Nucleus accumbens (tissue), 56 donors: ENCODE results near the gene GIPC2.
A peak's percentile ranks its signal among the peaks of the same experiment; 100 is the strongest.

Experiments
- DNase-seq, 56 donors: peaks; one replicate each; lab custom pipeline; 2025; lab: John Stamatoyannopoulos, UW

Gene GIPC2

DNA sequence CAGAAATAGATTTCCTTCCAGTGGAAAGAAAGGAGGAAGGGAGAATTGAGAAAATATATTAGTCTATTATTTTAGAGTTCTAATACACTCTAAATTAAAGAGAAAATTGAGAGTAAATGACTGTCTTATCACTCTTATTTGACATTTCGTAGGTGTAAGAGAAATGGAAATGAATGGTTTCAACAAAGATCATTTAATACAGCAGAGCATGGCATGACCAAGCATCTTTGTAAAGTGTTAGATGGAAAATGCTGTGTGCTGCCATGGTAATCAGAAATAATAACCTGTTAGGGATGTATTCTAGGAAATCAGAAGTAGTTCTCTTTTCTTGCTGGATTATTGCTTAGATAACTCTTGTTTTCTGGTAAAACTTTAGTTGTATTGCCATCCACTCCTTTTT is 90.9 kb downstream of the GIPC2 start:
- no peak for DNase-seq

DNA sequence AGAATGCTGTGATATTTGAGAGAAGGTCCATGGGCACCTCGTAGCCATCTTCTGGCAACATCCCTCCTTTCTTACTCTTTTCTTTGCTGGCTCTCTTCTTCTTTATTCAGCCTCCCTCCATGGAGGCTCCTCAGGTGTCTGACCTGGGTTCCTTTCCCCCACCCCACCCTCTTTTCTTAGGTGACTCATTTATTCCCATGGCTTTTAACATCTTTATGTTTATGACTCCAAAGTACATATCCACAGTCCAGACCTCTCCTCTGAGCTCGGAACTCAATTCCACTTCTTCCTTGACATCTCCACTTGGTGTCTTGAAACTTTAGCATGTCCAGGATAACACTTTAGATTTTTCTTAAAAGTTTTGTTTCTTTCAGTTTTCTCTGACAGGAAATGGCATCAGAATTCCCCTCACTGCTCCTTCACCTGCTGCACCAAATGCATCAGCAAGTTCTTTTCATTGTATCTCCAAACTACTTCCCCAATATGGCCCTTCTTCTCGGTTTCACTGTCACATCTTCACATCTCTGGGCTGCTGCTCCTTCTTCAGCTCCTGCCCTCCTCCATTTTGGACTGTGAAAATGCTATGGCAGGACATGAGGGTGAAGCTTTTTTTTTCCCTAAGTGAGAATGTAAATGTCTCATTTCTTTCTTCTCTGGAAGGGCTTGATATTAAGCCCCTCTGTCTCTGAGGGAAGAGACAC is 95.9 kb downstream of the GIPC2 start:
- DNase-seq: no peak

DNA sequence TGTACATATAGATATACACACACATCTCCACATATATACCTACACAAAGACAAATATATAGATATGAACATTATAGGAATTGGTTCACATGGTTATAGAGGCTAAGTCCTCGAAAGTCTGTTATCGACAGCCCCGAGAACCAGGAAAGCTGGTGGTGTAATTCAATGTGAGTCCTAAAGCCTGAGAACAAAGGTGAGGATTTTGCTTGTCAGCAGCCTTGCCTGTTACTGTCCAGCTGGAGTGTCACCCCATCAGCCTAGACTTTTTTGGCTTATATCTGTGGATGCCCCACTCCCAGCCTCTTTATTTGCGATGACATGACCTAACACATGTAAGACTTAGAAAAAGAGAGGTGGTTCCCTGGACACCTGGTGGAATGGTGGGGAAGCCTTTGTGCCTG is 97.0 kb downstream of the GIPC2 start:
- no peak for DNase-seq

DNA sequence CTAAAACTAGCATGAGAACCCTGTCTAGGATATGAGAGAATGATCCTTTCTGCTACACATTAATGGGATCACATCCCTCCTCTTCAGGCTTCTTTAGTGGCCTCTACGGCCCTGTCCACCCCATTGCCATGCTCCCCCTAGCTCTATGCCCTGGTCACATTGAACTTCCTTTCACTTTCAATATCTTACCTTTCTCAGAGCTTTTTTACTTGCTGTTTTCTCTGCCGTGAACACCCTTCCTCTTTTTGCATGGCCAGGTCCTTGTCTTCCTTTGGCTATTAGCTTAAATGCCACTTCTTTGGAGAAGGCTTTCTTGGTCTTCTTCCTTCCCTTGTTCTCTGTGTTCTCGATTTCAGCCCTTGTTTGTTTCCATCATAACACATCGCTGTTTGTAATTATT is 97.4 kb downstream of the GIPC2 start:
- no peak for DNase-seq

DNA sequence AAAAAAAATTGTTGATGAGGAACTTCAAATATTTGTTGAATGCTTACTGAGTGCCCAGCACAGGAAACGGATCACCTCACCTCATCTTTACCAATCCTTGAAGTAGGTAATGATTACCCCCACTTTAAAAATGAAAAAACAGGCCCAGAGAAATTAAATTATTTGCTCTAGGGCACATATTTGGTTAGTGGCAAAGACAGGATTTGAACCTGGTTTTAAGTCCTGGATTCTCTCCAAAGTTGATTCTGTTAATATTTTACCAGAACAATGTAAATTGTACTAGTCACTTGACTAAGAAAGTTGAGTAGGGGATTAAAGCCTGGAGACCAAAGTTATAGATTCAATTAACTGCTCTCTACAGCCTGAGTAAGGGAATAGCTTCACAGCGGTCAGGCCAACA is 97.9 kb downstream of the GIPC2 start:
- DNase-seq: no peak

DNA sequence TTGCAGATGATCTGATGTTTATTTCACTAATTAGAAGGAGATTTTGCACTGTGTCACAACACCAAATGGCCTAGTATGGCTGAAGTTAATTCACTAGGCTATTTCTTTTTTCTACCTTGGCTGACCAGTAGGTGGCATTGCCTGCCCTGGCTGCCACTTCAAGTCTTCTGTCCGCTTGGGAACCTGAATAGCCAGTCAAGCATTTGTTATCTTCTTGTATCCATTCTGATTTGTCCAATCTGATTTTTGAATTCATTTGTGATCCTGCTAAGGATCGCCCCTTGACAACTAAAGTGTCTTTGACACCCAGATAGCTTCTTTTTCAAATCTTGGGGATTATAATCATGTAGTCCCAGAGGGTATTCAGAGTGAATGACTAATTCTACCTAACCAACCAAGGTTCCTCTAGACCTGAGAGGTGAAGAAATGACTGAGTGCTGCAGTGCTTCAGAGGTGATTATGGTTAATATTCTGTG is 99.4 kb downstream of the GIPC2 start:
- DNase-seq: peak in 20 of 56 donors; percentile 0 to 51 (median 12)

DNA sequence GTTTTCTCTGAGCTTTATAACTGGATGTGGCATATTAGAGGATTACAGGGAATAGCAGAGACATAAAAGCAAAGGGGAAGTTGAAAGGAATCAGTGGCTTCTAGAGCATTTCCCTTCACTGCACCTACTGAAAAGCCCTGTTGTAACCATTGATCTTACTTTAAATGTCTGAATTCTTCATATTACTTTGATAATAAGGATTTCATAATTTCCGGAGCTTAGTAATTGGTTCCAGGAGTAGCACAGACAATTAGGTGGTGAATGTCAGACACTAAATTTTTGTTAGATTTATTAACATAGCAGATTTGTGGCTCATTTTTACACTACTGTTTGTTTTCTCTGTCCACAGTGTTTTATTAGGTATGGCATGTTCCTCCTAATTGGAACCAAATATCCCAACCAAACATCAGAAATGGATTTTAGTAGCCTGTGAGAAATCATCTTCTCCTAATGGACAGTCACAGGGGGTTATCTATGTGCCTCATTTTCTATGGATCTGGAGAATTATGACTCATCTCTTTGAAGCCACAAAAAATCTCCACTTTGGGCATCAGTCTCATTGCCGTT is 100.5 kb downstream of the GIPC2 start:
- no peak for DNase-seq

DNA sequence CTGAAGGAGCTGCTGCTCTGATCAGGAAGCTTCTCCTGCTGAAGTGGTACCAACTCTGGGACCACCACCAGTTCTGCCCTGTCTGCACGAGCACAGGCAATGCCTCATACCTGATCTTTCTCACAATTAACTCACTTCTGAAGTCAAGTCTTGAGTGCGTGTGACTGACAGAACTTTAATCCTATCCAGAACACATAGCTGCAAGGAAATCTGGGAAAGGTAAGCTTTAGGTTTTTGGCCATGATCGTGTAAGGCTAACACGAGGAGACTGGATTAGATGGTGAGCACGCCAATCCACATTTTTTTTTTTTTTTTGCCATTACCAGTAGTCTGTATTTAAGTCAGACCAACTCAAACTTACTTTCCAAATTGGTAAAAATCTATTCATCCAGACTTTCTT is 101.3 kb downstream of the GIPC2 start:
- DNase-seq: no peak

DNA sequence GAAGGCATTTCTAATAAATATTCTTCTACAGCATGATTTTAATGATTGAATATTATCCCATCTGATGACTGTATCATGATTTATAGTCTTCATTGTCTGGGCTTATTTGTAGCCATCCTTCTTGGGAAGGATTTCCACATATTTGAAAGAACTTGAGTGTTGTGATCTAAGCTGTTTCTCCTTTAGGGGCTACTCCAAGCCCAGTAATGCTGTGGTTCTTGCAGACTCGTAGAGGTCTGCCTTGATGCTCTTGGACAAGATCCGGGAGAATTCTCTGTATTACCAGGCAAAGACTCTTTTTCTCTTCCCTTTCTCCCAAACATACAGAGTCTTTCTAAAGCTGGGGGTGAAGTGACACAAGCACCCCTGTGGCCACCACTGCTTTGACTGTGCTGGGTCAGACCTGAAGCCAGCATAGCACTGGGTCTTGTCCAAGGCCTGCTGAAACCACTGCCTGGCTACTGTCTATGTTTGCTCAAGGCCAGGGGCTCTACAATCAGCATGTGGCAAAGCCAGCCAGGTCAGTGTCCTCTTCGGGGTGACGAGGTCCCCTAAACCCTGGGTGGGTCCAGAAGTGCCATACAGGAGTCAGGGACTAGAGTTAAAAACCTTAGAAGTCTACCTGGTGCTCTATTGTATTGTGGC is 107.4 kb downstream of the GIPC2 start:
- DNase-seq: no peak

DNA sequence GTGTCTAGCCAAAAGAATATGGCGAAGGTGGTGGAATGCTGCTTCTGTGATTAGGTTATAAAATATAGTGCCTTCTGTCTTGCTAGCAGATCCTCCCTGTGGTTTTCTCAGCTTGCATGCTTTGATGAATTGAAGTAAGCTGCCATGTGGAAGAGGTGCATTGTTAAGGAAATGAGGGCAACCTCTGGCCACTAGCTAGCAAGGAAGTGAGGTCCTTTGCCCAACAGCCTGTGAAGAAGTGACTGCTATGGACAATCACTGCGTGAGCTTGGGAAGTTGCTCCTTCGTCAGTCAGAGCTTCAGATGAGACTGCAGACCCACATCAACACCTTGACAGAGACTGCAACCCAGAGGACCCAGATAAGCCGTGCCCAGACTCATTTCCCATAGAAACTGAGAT is 109.4 kb downstream of the GIPC2 start:
- no peak for DNase-seq

DNA sequence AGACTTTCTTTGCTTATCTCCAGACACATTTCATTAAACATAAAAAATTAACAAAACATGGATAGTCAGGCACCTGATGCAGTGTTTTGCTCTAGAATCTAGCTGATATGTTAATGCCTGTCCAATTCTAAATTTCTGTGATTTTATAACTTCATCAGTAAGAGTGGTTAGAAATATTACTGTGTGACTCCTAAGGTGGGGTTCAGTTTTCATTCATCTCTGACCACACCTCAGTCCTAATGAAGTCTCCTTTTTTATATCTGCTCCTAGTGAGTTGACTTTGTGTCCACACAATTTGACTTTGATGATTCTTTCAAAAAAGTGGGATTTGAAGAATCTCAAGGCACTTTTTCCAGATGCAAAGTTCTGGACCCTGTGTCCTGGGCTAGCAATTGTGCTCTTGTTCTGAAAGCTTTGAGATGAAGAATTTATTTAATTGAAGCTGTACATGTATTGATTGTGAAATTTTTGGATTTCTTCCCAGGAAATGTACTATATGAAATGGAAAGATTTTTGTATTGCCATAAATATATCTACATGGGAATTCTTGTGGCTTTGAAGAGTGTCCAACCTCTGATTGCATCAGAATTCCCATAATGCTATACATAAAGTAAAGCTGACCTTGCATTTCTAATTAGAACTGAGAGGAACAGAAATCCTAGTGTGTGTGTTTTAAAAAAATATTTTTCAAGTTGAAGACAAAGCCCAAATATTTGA is 111.2 kb downstream of the GIPC2 start:
- no peak for DNase-seq

DNA sequence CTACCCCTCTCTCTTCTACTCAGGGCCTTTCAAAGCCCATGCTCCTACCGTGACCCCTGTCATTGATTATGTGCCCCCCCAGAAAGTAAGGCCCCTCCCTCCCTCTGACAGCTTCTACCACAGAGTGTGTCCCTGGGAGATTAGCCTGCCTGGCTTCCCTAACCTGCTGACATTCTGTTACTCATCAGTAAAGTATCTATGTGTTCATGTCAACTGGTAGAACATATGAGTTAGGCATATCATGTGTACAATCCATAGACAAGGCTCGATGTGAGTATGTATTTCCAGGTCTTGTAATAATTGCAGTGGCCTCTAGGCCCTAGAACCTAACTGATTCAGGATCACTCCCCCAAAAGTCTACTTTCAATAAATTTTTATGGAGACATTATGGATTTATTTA is 120.0 kb downstream of the GIPC2 start:
- no peak for DNase-seq

DNA sequence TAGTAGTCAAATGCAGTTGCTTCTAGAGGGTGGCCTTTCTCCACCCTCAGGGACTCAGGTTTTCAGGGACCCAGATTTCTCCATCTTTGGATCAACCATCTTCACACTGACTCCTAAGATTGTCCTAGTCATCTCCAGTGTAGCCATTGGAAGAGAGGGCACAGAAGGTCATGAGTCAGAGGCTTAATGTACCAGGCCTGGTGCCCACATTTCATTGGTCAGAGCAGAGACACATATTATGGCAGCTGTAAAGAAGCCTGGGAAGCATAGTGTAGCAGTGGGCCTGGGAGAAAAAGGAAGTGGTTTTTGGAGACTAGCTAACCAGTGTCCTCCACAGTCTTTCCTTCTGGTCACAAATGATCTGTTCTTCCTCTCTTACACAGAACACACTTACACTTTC is 122.5 kb downstream of the GIPC2 start:
- no peak for DNase-seq

DNA sequence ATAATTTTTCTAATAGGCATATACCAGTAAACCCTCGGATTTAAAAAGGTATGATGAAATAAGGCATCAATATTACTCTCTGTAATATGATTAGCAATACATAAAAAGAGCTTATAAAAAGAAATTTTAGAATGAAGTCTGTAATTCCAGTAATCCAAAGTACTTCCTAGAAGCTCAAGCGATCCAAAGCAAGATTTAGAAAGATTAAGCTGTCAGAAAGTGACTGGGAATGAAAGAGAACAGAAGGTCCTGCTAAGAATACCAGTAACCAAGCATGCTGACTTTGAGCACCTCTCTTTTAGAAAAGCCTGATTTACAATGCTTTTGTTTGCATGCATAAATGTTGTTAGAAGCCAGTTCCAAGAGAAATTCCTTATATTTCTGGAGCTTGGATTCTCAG is 125.1 kb downstream of the GIPC2 start:
- no peak for DNase-seq

DNA sequence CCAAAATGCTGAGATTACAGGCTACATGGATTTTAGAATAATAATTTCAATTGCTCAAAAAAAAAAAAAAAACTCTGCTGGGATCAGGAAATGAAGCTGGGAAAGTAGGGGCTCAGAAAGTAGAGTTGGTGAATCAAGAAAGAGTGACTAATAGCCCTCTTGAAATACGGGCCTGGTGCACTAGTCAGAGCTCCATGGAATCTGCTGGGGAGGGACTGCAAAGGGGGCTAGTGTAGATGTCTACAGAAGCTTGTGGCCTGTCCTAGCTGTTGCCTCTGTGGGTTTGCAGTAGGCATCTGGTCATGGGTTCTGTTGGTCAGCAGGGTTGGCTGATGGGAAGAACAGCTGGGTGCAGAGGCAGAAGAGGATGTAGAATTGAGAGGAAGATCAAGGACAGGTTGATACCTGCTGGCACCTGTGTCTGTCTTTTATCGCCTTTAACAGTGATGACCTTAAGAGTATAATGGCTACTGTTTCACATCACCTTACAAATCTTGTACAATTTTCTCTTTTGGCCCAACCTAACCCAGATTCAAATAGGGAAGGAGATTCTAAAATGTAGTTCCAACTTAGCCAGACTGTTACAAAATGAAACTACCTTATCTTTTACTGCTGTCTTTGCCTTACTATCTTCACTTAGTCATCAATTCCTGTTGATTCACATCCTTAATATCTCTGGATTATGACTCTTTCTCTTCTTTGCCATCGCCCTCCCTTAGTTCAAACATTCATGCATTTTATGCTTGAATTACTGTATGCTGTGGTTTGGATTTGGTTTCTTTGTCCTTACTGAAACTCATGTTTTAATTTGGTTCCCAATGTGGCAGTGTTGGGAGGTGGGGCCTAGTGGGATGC is 126.2 kb downstream of the GIPC2 start:
- DNase-seq: no peak

DNA sequence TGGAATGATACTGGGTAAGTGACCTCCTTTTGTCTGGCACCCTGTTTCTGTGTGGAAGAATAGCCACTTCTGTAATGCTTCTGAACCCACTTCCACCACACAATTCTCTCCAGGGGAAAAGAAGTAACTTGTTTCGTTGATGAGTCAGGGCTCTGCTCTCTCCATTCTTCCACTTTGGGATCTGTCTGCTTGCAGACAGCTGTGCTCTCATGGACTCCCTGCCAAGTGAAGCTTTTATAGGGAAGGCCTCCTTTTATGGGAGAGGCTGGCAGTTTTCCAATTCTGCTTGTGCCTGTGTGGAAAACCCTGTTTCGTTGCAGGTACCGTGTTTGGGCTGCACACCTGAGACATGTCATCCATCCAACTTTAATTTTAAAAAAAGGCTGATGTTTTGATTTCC is 130.7 kb downstream of the GIPC2 start:
- DNase-seq: peak in 1 of 56 donors; percentile 1

DNA sequence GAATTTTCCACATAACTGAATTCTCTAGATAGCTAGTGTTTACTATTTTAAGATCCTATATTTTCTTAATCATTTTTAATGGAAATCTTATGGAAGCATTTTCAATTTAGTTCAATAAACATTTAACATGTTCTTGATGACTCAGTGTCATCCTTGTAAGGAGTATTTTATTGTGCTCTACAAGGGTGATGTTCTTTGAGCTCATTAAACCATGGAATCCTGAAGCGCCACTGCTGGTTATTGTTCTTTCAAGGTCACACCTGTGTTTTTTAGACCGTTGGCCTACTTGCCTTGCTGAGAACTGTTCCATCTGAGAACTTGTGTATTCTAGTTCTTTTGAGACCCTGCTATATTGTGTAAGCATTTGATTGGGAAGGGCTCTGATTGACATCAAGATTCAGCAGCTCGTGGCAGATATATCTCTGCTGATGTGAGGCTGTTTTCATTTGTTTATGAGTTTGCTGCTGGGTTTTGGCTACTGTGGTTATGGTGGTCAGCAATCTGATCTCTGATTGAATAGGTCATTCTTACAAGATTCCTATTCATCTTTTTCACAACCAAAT is 132.0 kb downstream of the GIPC2 start:
- DNase-seq: no peak

DNA sequence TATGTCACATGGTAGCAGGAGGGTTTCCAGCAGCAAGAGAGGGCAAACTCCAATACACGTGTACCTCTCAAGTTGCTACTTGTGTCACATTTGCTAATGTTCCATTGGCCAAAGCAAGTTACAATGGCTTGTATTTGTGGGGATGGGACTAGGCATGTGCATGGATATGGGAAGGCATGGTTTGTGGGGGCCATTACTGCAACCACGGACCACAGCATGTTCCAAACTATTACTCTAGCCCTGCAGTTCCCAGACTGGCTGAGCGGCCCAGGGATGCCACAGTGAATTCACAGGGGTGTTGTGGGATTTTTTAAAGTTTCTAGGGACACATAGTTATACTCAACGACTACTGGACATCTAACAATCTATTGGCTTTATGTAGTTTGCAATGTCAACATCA is 133.1 kb downstream of the GIPC2 start:
- no peak for DNase-seq

DNA sequence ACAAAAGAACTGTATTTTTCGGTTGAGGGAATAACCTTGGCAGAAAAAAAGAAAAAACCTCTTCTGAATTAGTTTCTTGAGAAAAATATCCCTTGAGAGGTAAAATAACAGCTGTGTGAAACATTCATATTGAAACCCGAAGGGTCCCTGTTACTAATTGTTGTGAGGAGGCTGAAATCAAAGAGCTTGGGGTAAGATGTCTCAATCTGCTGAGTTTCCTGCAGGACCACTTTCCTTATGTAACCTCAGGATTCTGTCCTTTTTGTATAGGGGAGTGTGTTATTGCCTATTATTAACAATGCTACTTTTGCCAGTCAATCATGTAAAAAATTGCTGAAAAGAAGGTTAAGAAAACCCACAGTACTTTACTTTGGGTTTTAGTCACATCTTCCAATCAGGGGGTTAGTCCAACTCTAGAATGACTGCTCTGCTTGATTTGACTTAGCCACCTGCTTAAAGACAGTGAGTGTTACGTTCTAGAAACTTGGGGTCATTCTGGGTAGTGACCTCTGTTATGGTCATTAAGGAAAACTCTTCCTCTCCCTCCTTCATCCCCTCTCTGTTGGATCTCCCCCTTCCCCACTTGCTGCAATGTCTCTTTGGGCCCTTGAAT is 138.8 kb downstream of the GIPC2 start:
- no peak for DNase-seq
